ENCODE results near the gene PMM2. TPM values are rescaled to one million over a fixed set of nuclear protein-coding genes. Genes with fewer than 3 reads are reported as not detected.

Gene PMM2
- total RNA-seq, 1 donor from 2014 or later, result 15.9 TPM

DNA sequence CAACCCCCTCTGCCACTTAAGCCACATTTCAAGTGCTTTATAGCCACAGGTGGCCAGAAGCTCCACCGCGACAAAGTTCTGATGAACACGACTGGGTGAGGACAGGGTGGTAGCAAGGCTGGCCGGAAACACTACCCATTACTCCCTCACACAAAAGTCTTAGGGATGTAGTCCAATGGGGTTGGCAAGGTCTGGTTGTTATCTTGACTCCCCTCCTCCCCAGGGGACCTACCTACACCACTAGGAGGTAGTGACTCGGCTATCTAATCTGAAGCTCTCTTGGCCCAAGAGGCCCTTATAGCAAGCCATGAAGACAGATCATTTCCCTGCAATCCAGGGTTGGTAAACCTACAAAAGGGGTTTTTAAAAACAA is 92.9 kb downstream of the PMM2 start:
- intact Hi-C loops (cut with DNase I), result loop anchor here (10.0 kb wide), 1 partner anchor 114 kb away; no protein-coding TSS in a partner anchor
- ATAC-seq (no peak), DNase-seq (ENCODE audit: missing footprints) (no peak)

DNA sequence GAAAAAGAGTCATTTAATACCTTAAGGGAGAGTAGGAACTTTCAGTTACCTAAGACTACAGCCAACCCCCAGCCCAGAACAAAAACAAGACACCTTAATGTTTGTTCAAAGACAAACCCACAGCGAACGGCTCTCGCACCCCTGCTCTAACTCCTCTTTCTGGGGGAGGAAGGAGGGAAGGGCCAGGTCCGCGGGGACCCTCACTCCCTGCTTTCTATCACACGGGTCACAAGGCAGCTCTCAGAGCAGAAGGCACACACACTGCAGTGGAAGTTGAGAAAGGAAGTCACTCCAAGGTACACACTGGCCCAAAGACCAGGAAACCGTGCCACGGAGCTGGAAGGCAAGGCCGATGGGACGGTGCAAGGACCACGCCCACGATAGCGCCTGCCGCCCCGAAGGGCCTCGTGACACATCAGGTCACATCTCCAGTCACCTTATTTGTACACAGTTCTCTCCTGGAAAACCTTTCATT is 94.5 kb downstream of the PMM2 start:
- intact Hi-C loops (cut with DNase I), result loop anchor here (10.0 kb wide), 1 partner anchor 113 kb away; no protein-coding TSS in a partner anchor
- DNase-seq (ENCODE audit: missing footprints), result no peak
- ATAC-seq, result no peak

DNA sequence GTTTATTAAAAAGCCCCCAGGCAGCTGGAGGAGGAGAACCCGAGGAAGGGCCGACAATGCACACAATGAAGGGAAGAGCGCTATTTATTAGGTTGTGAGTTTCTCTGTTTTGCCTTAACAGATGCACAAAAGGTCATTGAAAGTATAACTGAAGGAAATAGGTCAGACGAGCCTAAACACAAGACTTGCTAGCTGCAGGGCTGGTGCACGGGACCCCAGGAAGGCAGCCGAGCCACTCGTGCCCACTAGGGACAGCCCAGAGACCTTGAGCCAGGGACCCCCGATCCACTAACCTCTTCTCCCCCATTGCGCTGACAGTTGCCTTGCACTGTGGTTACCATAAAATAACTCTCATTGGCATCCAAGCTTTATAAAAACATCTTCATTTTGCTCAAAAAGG is 95.8 kb downstream of the PMM2 start:
- intact Hi-C loops (cut with DNase I), result loop anchor here (10.0 kb wide), 1 partner anchor 111 kb away; no protein-coding TSS in a partner anchor
- DNase-seq (ENCODE audit: missing footprints) (no peak), ATAC-seq (no peak)

DNA sequence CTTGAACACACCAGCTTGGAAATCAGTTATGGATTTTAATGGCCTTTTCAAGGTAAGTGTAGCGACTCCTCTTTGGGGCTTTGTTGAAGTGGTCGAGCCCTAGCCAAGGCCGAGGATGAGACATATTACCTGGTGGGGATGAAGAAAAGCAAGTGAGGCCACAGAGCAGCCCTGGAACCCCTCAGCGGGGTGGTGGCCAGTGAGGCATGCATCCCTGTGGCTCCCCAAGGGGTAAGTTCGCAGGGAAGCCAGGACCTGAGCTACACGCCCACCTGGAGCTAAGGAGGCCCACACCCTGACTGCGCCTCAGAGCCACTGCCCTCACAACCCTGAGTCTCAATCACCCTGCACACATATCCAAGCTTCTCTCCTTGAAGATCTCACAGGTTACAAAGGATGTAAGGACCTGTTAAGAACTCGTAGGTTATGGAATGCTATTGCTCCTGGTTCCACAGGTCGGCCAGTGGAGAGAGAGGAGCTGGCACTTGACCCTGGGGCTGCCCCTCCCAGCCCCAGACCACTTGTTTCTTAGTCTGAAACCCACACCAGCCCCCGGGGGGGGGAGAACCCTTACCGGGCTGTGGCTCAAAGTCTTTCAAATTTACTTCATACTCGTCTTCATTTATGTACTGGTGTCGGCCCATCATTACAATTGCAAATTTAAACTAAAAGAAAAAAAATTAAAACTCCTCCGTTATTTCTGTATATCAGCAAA is 96.5 kb downstream of the PMM2 start:
- DNase-seq (ENCODE audit: missing footprints), result no peak
- ATAC-seq, result no peak
- intact Hi-C loops (cut with DNase I), result loop anchor here (10.0 kb wide), 1 partner anchor 111 kb away; no protein-coding TSS in a partner anchor

DNA sequence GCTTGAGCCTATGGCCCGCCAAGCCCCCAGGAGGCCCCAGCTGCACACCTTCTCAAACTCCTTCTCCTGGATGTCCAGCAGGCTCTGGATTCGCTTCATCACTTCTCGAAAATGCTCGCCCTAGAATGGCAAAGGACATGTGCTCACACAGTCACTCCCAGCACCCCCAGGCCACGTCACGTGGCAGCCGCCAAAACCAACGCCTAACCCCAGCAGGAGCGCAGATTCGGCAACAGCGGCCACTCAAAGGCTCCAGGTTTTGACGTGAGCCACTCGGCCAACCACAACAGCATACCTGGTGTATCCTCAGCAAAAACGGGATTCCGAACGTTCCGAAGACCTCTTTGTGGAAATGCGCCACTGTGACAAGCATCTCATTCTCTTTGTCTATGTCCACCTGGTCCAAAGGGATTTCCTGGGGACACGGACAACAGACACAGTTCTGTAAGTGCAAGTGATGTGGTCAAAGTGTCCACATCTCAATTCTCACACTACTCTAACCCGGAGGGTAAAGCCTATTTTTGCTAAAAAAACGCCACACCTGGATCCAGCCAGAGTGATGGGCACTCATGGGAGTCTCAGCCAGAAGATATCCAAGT is 97.2 kb downstream of the PMM2 start:
- intact Hi-C loops (cut with DNase I), result loop anchor here (10.0 kb wide), 1 partner anchor 110 kb away; no protein-coding TSS in a partner anchor
- ATAC-seq (no peak), DNase-seq (ENCODE audit: missing footprints) (no peak)

DNA sequence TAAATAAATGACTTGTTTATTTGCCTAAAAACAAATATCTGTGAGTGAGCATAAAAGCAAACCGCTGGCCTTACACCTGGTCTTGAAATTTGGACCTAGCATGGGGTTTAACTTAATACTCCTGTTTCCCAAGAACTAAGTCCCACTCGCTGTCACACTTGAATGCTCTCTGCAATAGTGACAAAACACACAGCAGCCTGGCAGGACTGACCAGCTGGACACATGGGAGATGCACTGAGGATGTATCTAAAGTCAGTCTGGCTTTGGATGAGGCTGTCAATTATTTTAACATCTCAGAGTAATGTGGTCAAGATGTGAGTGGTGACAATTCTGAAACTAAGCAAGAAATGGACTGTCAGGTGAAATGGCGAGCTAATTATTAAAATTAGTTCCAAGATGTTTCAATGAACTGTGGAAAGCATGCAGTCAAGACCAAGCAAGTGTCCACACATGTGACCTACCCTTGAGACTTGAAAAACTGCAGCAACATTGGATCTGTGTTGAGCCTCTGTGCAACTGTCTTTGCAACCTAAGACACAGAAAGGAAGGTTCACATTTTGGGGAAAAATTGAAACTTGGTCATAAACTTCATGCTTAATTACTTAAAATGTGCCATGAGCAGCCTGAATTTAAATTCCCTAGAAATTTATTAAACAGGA is 101.2 kb downstream of the PMM2 start:
- ATAC-seq (no peak), DNase-seq (ENCODE audit: missing footprints) (no peak)
- intact Hi-C loops (cut with DNase I), result loop anchor here (10.0 kb wide), 1 partner anchor 106 kb away; no protein-coding TSS in a partner anchor

Other genes starting within 250 kb of the PMM2 start
- gene TMEM114, start 207.3 kb upstream of the PMM2 start, total RNA-seq, result not detected
- gene METTL22, start 176.1 kb upstream of the PMM2 start, total RNA-seq, result 29.3 TPM
- 3.0 TPM for gene ABAT, start 123.2 kb upstream of the PMM2 start, total RNA-seq
- gene TMEM186, start 200 bp upstream of the PMM2 start, total RNA-seq, result 13.8 TPM
- 32.7 TPM for gene CARHSP1, start 71.2 kb downstream of the PMM2 start, total RNA-seq
- not detected for gene LITAFD, start 84.5 kb downstream of the PMM2 start, total RNA-seq
- gene USP7, start 166.1 kb downstream of the PMM2 start, total RNA-seq, result 61.6 TPM

Data from Right ventricle myocardium inferior (tissue), 1 donor.